Stimulated activated CD8-positive, alpha-beta memory T cell treated with anti-CD3 and anti-CD28 coated beads, Interleukin-12 subunit alpha, Interleukin-12 subunit beta, amount 100 ng/mL, for 24 hours (primary cell): Measurements from ENCODE around the gene SH2D3A.
"Not testable (repeated sequence)": the region's sequence is repeated elsewhere in the genome, so short reads cannot be mapped to it uniquely, and the experiment has no call there.

Experiments
- DNase-seq: peaks from one replicate; pipeline ENCODE4 v3.0.0-alpha.2; 2020; ENCODE audit errors: extremely low read depth

The SH2D3A gene

GRCh38 chr19:6767357-6768235 lies at the start of gene SH2D3A:
Gene SH2D3A (minus strand): TSS chr19:6767435. CDS start chr19:6763748, 3,687 bp downstream.
- DNase-seq: peak; percentile 78

- DNase-seq: no peak
These were observed 46.4 kb upstream of the SH2D3A start for GRCh38 chr19:6813659-6814058.

GRCh38 chr19:6812612-6813011 lies 45.4 kb upstream of the SH2D3A start:
- DNase-seq: no peak

- DNase-seq: no peak
These were observed 44.7 kb upstream of the SH2D3A start for GRCh38 chr19:6811906-6812305.

- DNase-seq: no peak
These were observed 44.1 kb upstream of the SH2D3A start for GRCh38 chr19:6811378-6811777.

- no peak for DNase-seq
These were observed 42.0 kb upstream of the SH2D3A start for GRCh38 chr19:6809262-6809661.

GRCh38 chr19:6808494-6808893 lies 41.3 kb upstream of the SH2D3A start:
- DNase-seq: no peak

GRCh38 chr19:6807291-6807690 lies 40.1 kb upstream of the SH2D3A start:
- DNase-seq: no peak

- no peak for DNase-seq
These were observed 39.3 kb upstream of the SH2D3A start for GRCh38 chr19:6806488-6806887.

- DNase-seq: no peak
These were observed 35.8 kb upstream of the SH2D3A start for GRCh38 chr19:6803036-6803404.

- DNase-seq: peak; percentile 56
These were observed 35.3 kb upstream of the SH2D3A start for GRCh38 chr19:6802336-6803035.

GRCh38 chr19:6801485-6802086 lies 34.4 kb upstream of the SH2D3A start:
- peak; percentile 66 for DNase-seq

GRCh38 chr19:6800991-6801484 lies 33.8 kb upstream of the SH2D3A start:
- DNase-seq: no peak

GRCh38 chr19:6800160-6800790 lies 33.0 kb upstream of the SH2D3A start:
- not testable (repeated sequence) for DNase-seq

GRCh38 chr19:6797646-6798045 lies 30.4 kb upstream of the SH2D3A start:
- DNase-seq: no peak

GRCh38 chr19:6796278-6796677 lies 29.0 kb upstream of the SH2D3A start:
- DNase-seq: no peak

- no peak for DNase-seq
These were observed 27.6 kb upstream of the SH2D3A start for GRCh38 chr19:6794686-6795431.

GRCh38 chr19:6793973-6794372 lies 26.7 kb upstream of the SH2D3A start:
- DNase-seq: no peak

GRCh38 chr19:6793411-6793810 lies 26.2 kb upstream of the SH2D3A start:
- no peak for DNase-seq

GRCh38 chr19:6791237-6791636 lies 24.0 kb upstream of the SH2D3A start:
- no peak for DNase-seq
